Measurements from ENCODE around the gene FBXW8.

Gene FBXW8

GRCh38 chr12:117072736-117073490 is 162.2 kb downstream of the FBXW8 start:
- H3K4me3 ChIP-seq (ENCODE audit: low read depth, low read length): no peak overlapping the region
- TF ChIP-seq CTCF (IDR thresholded peaks at IDR 0.05; ENCODE audit: low read depth, low read length): no peak

DNA sequence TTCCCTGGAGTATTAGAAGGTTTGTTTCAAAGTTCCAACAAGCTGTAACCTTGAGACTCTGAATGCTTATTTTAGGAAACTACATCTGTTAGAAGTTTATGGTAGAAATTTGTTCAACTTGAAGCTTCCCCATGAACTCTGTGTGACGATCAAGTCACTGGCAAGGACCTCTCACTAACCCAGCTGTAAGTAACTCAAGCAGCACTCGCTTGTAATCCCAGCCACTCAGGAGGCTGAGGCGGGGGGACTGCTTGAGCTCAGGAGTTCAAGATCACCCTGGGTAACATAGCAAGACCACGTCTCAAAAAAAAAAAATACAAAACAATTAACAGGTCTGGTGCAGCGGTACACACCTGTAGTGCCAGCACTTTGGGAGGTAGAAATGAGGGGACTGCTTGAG is 162.9 kb downstream of the FBXW8 start:
- H3K4me3 ChIP-seq (ENCODE audit: low read depth, low read length): no peak overlapping the region
- TF ChIP-seq CTCF (IDR thresholded peaks at IDR 0.05; ENCODE audit: low read depth, low read length): no peak

DNA sequence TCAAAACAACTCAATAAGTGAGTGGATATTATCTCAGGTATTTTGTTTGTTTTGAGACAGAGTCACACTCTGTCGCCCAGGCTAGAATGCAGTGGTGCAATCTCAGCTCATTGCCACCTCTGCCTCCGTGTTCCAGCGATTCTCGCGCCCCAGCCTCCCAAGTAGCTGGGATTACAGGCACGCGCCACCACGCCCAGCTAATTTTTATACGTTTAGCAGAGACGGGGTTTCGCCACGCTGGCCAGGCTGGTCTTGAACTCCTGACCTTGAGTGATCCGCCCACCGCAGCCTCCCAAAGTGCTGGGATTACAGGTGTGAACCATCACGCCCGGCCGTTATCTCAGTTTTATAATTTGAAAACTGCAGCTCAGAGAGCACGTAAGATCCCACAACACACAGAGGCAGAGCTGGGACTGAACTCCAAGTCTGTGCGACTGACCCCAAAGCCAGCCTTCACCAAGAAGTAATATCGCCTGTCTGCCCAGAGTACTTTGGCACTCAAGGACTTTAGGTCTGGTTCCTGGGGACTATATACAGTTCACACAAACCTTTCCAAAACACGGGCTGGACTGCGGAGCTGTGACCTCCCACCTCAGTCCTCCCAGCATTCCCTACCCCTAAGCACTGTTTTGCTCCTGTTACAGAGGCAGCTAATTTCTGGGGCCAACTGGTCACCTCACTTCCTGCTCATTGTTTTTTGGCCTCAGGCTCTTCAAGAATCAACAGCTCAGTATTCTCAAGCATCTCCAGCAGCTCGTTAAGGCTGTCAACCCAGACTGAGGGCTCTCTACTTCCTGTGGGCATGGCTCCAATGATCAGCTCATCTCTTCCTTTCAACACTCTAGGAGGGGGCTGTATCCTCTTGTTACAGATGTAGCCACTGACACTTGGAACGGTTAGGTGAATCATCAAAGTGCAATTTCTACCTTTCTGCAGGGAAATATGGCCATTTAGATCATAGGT is 165.9 kb downstream of the FBXW8 start:
- no peak for TF ChIP-seq CTCF (IDR thresholded peaks at IDR 0.05; ENCODE audit: low read depth, low read length)
- H3K4me3 ChIP-seq (ENCODE audit: low read depth, low read length): no peak overlapping the region

DNA sequence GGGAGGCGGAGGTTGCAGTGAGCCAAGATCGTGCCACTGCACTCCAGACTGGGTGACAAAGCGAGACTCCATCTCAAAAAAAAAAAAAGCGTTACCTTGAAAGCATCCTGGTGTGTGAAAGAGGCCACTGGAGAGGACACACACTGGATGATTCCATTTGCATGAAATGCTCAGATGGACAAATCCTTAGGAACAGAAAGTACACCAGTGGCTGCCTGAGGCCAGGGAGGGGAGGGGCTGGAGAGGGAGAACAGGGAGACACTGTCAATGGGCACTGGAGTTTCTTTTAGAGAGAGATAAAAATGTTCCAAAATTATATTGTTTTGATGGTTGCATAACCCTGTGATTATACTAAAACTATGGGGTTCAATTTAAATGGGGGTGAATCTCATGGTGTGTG is 168.7 kb downstream of the FBXW8 start:
- TF ChIP-seq CTCF (IDR thresholded peaks at IDR 0.05; ENCODE audit: low read depth, low read length): no peak

GRCh38 chr12:117080661-117081144 is 170.0 kb downstream of the FBXW8 start:
- TF ChIP-seq CTCF (IDR thresholded peaks at IDR 0.05; ENCODE audit: low read depth, low read length): no peak
- H3K4me3 ChIP-seq (ENCODE audit: low read depth, low read length): no peak overlapping the region

More for the DNA sequence above, 168.7 kb downstream of the FBXW8 start:
- H3K4me3 ChIP-seq (ENCODE audit: low read depth, low read length): no peak overlapping the region

All from WI38 (cell line).